ENCODE data around the gene IFI30. TPM values are rescaled to one million over a fixed set of nuclear protein-coding genes. Genes with fewer than 3 reads are reported as not detected.
A peak's percentile ranks its signal among the peaks of the same experiment; 100 is the strongest.

IFI30 gene
- total and polyA plus RNA-seq, 4 donors: 60.2 to 130 (median 109) TPM

DNA sequence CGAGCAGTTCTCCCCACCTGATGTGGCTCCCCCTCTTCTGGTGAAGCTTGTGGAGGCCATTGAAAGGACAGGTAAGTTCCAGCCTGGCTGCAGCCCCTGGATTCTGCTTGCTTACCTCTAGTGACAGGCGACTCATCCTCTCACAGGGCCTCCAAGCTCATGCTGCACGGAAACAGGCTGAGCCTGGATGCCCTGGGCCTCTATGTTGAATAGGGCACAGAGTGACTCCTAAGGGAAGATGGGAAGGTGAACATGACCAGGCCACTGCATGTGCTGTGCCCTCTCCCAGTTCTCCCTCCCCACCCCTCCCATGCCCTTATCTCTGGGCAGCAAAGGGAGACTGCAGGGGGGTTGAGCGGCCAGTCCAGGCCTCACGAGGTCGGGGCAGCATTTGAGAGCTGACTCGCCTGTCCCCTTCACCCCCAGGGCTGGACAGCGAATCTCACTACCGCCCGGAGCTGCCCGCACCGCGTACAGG, 13.1 kb upstream of the IFI30 start:
- peak overlapping the region in 1 of 3 donors; percentile 45 for H3K4me3 ChIP-seq (ENCODE audit: low read depth in 1 of 3, low read length in 3 of 3)
- H3K27me3 ChIP-seq (ENCODE audit: control insufficient read depth in 4 of 4, insufficient read depth in 4 of 4, low read length in 3 of 4): no peaks in the 10 kb centered on the region
- peak; percentile 75 for DNase-seq (ENCODE audit: low spot score)
- no peak for TF ChIP-seq HNF4A (conservative IDR thresholded peaks at IDR 0.05)
- TF ChIP-seq HNF4G (IDR thresholded peaks at IDR 0.05): no peak
- TF ChIP-seq SP1 (IDR thresholded peaks at IDR 0.05): no peak
- no peak for TF ChIP-seq GABPA (IDR thresholded peaks at IDR 0.05 in 1 of 2, conservative IDR thresholded peaks at IDR 0.05 in 1 of 2)
- TF ChIP-seq TAF1 (conservative IDR thresholded peaks at IDR 0.05): no peak
- TF ChIP-seq YY1 (IDR thresholded peaks at IDR 0.05): no peak
- no peak for TF ChIP-seq FOXA2 (IDR thresholded peaks at IDR 0.05)
- TF ChIP-seq RXRA (IDR thresholded peaks at IDR 0.05): no peak
- TF ChIP-seq, protein P1, sequence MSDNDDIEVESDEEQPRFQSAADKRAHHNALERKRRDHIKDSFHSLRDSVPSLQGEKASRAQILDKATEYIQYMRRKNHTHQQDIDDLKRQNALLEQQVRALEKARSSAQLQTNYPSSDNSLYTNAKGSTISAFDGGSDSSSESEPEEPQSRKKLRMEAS (IDR thresholded peaks at IDR 0.05): no peak
- TF ChIP-seq, protein P2, sequence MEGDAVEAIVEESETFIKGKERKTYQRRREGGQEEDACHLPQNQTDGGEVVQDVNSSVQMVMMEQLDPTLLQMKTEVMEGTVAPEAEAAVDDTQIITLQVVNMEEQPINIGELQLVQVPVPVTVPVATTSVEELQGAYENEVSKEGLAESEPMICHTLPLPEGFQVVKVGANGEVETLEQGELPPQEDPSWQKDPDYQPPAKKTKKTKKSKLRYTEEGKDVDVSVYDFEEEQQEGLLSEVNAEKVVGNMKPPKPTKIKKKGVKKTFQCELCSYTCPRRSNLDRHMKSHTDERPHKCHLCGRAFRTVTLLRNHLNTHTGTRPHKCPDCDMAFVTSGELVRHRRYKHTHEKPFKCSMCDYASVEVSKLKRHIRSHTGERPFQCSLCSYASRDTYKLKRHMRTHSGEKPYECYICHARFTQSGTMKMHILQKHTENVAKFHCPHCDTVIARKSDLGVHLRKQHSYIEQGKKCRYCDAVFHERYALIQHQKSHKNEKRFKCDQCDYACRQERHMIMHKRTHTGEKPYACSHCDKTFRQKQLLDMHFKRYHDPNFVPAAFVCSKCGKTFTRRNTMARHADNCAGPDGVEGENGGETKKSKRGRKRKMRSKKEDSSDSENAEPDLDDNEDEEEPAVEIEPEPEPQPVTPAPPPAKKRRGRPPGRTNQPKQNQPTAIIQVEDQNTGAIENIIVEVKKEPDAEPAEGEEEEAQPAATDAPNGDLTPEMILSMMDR (IDR thresholded peaks at IDR 0.05; ENCODE audit: low read depth, low read length, missing input control): no peak
- TF ChIP-seq FOXA1 (IDR thresholded peaks at IDR 0.05): no peak
- TF ChIP-seq, protein P3, sequence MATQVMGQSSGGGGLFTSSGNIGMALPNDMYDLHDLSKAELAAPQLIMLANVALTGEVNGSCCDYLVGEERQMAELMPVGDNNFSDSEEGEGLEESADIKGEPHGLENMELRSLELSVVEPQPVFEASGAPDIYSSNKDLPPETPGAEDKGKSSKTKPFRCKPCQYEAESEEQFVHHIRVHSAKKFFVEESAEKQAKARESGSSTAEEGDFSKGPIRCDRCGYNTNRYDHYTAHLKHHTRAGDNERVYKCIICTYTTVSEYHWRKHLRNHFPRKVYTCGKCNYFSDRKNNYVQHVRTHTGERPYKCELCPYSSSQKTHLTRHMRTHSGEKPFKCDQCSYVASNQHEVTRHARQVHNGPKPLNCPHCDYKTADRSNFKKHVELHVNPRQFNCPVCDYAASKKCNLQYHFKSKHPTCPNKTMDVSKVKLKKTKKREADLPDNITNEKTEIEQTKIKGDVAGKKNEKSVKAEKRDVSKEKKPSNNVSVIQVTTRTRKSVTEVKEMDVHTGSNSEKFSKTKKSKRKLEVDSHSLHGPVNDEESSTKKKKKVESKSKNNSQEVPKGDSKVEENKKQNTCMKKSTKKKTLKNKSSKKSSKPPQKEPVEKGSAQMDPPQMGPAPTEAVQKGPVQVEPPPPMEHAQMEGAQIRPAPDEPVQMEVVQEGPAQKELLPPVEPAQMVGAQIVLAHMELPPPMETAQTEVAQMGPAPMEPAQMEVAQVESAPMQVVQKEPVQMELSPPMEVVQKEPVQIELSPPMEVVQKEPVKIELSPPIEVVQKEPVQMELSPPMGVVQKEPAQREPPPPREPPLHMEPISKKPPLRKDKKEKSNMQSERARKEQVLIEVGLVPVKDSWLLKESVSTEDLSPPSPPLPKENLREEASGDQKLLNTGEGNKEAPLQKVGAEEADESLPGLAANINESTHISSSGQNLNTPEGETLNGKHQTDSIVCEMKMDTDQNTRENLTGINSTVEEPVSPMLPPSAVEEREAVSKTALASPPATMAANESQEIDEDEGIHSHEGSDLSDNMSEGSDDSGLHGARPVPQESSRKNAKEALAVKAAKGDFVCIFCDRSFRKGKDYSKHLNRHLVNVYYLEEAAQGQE (IDR thresholded peaks at IDR 0.05): no peak
- TF ChIP-seq JUND (IDR thresholded peaks at IDR 0.05): no peak
- H3K36me3 ChIP-seq (ENCODE audit: control insufficient read depth in 4 of 4, insufficient read depth in 3 of 4, low read depth in 1 of 4, low read length in 3 of 4): peaks cover 0 to 14% (median 9%) of the 10 kb centered on the region in 4 donors
- H3K9me3 ChIP-seq (ENCODE audit: control insufficient read depth in 4 of 4, low read length in 3 of 4): no peaks in the 10 kb centered on the region
- 78% methylated on average over 13 of the region's 13 CpGs for WGBS
- peaks cover 5 to 35% (median 21%) of the 10 kb centered on the region in 4 donors for H3K4me1 ChIP-seq (ENCODE audit: control insufficient read depth in 4 of 4, insufficient read depth in 4 of 4, low read length in 3 of 4)
- H3K9ac ChIP-seq (ENCODE audit: low read depth in 1 of 2, low read length in 2 of 2): no peak overlapping the region
- H3K27ac ChIP-seq (ENCODE audit: low read depth in 1 of 2, low read length in 2 of 2): peak overlapping the region in 1 of 2 donors; percentile 38

DNA sequence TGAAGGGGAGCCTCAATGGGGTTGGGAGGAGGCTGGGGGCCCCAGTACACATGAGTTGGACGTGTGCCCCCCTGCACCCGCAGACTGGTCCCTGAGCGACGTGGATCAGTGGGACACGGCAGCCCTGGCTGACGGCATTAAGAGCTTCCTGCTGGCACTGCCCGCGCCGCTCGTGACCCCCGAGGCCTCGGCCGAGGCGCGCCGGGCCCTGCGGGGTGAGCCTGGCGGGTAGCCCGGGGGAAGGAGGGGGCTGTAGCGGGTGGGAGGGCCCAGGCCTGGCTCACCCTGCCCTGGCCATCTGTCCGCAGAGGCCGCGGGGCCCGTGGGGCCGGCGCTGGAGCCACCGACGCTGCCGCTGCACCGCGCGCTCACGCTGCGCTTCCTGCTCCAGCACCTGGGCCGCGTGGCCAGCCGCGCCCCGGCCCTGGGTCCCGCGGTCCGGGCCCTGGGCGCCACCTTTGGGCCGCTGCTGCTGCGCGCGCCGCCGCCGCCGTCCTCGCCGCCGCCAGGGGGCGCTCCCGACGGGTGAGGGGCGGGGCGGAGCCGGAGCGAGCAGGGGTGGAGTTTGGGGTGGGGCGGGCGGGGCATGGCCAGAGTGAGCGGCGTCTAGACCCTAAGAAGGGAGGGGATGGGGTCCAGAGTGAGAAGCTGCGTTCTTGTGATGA, 12.5 kb upstream of the IFI30 start:
- Histone ChIP-seq H3K27ac (ENCODE audit: low read depth in 1 of 2, low read length in 2 of 2) (peak overlapping the region; percentile 7 to 38), H3K9me3 (ENCODE audit: control insufficient read depth in 4 of 4, low read length in 3 of 4) (no peaks in the 10 kb centered on the region), H3K27me3 (ENCODE audit: control insufficient read depth in 4 of 4, insufficient read depth in 4 of 4, low read length in 3 of 4) (no peaks in the 10 kb centered on the region), H3K4me3 (ENCODE audit: low read depth in 1 of 3, low read length in 3 of 3) (peak overlapping the region in 1 of 3 donors; percentile 45), H3K36me3 (ENCODE audit: control insufficient read depth in 4 of 4, insufficient read depth in 3 of 4, low read depth in 1 of 4, low read length in 3 of 4) (peaks cover 0 to 19% (median 11%) of the 10 kb centered on the region in 4 donors), H3K9ac (ENCODE audit: low read depth in 1 of 2, low read length in 2 of 2) (no peak overlapping the region), H3K4me1 (ENCODE audit: control insufficient read depth in 4 of 4, insufficient read depth in 4 of 4, low read length in 3 of 4) (peaks cover 5 to 29% (median 20%) of the 10 kb centered on the region in 4 donors)
- peak; percentile 89 for DNase-seq (ENCODE audit: low spot score)
- no peak for TF ChIP-seq YY1 (IDR thresholded peaks at IDR 0.05)
- TF ChIP-seq, protein P4, sequence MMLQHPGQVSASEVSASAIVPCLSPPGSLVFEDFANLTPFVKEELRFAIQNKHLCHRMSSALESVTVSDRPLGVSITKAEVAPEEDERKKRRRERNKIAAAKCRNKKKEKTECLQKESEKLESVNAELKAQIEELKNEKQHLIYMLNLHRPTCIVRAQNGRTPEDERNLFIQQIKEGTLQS (IDR thresholded peaks at IDR 0.05): no peak
- TF ChIP-seq HNF4G (IDR thresholded peaks at IDR 0.05): no peak
- TF ChIP-seq FOXA1 (IDR thresholded peaks at IDR 0.05): no peak
- TF ChIP-seq HNF4A (conservative IDR thresholded peaks at IDR 0.05): no peak
- no peak for TF ChIP-seq EGR1 (IDR thresholded peaks at IDR 0.05; ENCODE audit: low read depth in 2 of 2)
- no peak for TF ChIP-seq TAF1 (conservative IDR thresholded peaks at IDR 0.05)
- TF ChIP-seq, protein P1 (IDR thresholded peaks at IDR 0.05): no peak
- TF ChIP-seq, protein P2 (IDR thresholded peaks at IDR 0.05; ENCODE audit: low read depth, low read length, missing input control): peak; percentile 70
- WGBS: 4% methylated on average over 66 of the region's 66 CpGs
